ENCODE results near the gene TRPV6. TPM values are rescaled to one million over a fixed set of nuclear protein-coding genes. Genes with fewer than 3 reads are reported as not detected.

Gene TRPV6
- total RNA-seq, 4 donors from 2014 or later: 0.14 to 2.9 TPM; not detected in 2

- Histone ChIP-seq H3K27me3 (no peaks in the 10 kb centered on the region), H3K9me3 (no peaks in the 10 kb centered on the region), H3K4me1 (no peaks in the 10 kb centered on the region), H3K27ac (no peak overlapping the region), H3K4me3 (no peak overlapping the region), H3K36me3 (no peaks in the 10 kb centered on the region)
- in situ Hi-C loops (cut with MboI; ENCODE audit: low pct_ligation_motif_present in 1 of 4, low pct_unique_long_range_greater_than_20kb in 1 of 4, low sequenced_read_pairs in 3 of 4) (no loop called here), intact Hi-C loops (cut with DNase I; ENCODE audit: low total_unique reads) (no loop called here)
- TF ChIP-seq EP300 (IDR thresholded peaks at IDR 0.05; ENCODE audit: low read depth) (no peak), POLR2AphosphoS5 (IDR thresholded peaks at IDR 0.05) (no peak), POLR2A (IDR thresholded peaks at IDR 0.05) (no peak), CTCF (IDR thresholded peaks at IDR 0.05) (no peak)
- 82 to 93% methylated on average over 3 to 11 of the region's 11 CpGs for WGBS, 2 donors (ENCODE audit: low coverage in 1 of 2)
- DNase-seq: no peak
Observed at GRCh38 chr7:142930126-142930730, 44.7 kb upstream of the TRPV6 start.

GRCh38 chr7:142927949-142928348 lies 42.4 kb upstream of the TRPV6 start:
- WGBS, 2 donors (ENCODE audit: low coverage in 1 of 2): 75 to 78% methylated on average over 6 to 8 of the region's 8 CpGs
- in situ Hi-C loops (cut with MboI; ENCODE audit: low pct_ligation_motif_present in 1 of 4, low pct_unique_long_range_greater_than_20kb in 1 of 4, low sequenced_read_pairs in 3 of 4) (no loop called here), intact Hi-C loops (cut with DNase I; ENCODE audit: low total_unique reads) (no loop called here)
- Histone ChIP-seq H3K36me3 (no peaks in the 10 kb centered on the region), H3K4me3 (no peak overlapping the region), H3K27ac (peak overlapping the region in 1 of 4 donors; percentile 34), H3K4me1 (no peaks in the 10 kb centered on the region), H3K27me3 (no peaks in the 10 kb centered on the region), H3K9me3 (no peaks in the 10 kb centered on the region)
- TF ChIP-seq CTCF (IDR thresholded peaks at IDR 0.05) (no peak), POLR2AphosphoS5 (IDR thresholded peaks at IDR 0.05) (no peak), POLR2A (IDR thresholded peaks at IDR 0.05) (no peak), EP300 (IDR thresholded peaks at IDR 0.05; ENCODE audit: low read depth) (no peak)
- DNase-seq: no peak

GRCh38 chr7:142927085-142927745 lies 41.7 kb upstream of the TRPV6 start:
- WGBS, 2 donors (ENCODE audit: low coverage in 1 of 2): 44 to 82% methylated on average over 3 to 7 of the region's 7 CpGs
- in situ Hi-C loops (cut with MboI; ENCODE audit: low pct_ligation_motif_present in 1 of 4, low pct_unique_long_range_greater_than_20kb in 1 of 4, low sequenced_read_pairs in 3 of 4): no loop called here
- intact Hi-C loops (cut with DNase I; ENCODE audit: low total_unique reads): no loop called here

More at GRCh38 chr7:142927085-142927745, 41.7 kb upstream of the TRPV6 start:
- Histone ChIP-seq H3K9me3 (no peaks in the 10 kb centered on the region), H3K4me3 (no peak overlapping the region), H3K27ac (peak overlapping the region in 1 of 4 donors; percentile 34), H3K36me3 (no peaks in the 10 kb centered on the region), H3K27me3 (no peaks in the 10 kb centered on the region), H3K4me1 (no peaks in the 10 kb centered on the region)
- no peak for TF ChIP-seq CTCF (IDR thresholded peaks at IDR 0.05)
- TF ChIP-seq EP300 (IDR thresholded peaks at IDR 0.05; ENCODE audit: low read depth): no peak
- TF ChIP-seq POLR2AphosphoS5 (IDR thresholded peaks at IDR 0.05): no peak
- TF ChIP-seq POLR2A (IDR thresholded peaks at IDR 0.05): no peak
- no peak for DNase-seq
